H1 (cell line): Measurements from ENCODE around the gene DGCR8. TPM values are rescaled to one million over a fixed set of nuclear protein-coding genes. Genes with fewer than 3 reads are reported as not detected.
A peak's percentile ranks its signal among the peaks of the same experiment; 100 is the strongest.

Experiments
- CTCF ChIA-PET: fragments of 300-600 bp; sonication (Branson Sonifier 250); formaldehyde crosslinking; loops from one replicate; lab custom pipeline; 2021; ENCODE audit not compliant: partially characterized antibody; lab: Charles Lee
- POLR2A ChIA-PET: fragments of 300-600 bp; sonication (Branson Sonifier 250); formaldehyde crosslinking; loops from one replicate; lab custom pipeline; 2021; ENCODE audit warnings: inconsistent platforms; ENCODE audit not compliant: partially characterized antibody; lab: Charles Lee
- DNase-seq, 2 experiments: peaks; one replicate each; pipeline versions ENCODE4 v3.0.0 to v3.0.0-alpha.2; 2010 to 2022; ENCODE audit warnings: low spot score in 2 of 2, low read depth in 1 of 2, mixed read lengths in 1 of 2
- FAIRE-seq: peaks from 2 replicates; lab custom pipeline; 2011; peaks lifted over from hg19 to GRCh38; lab: Jason Lieb, UNC
- H2AFZ ChIP-seq: 2 replicates; pipeline ENCODE4 v1.8.1; 2012; ENCODE audit warnings: low read length, inconsistent platforms
- H2AK5ac ChIP-seq: 2 replicates; pipeline ENCODE4 v1.6.1; 2013; ENCODE audit warnings: low read depth, low read length
- H2BK120ac ChIP-seq: replicated peaks from 2 replicates; pipeline ENCODE3; 2013; ENCODE audit warnings: low read depth, low read length, inconsistent platforms
- H2BK12ac ChIP-seq: 2 replicates; pipeline ENCODE4 v1.6.1; 2013; ENCODE audit warnings: low read depth, low read length
- H2BK15ac ChIP-seq: 2 replicates; pipeline ENCODE4 v1.6.1; 2013; ENCODE audit warnings: low read length
- H2BK20ac ChIP-seq: 2 replicates; pipeline ENCODE4 v1.6.1; 2013; ENCODE audit warnings: low read length
- H2BK5ac ChIP-seq: 2 replicates; pipeline ENCODE4 v1.6.1; 2013; ENCODE audit warnings: low read depth, low read length
- H3K14ac ChIP-seq: 2 replicates; pipeline ENCODE4 v1.6.1; 2013; ENCODE audit warnings: inconsistent platforms; ENCODE audit not compliant: insufficient read length
- H3K18ac ChIP-seq: 2 replicates; pipeline ENCODE4 v1.6.1; 2013; ENCODE audit warnings: low read length; ENCODE audit errors: extremely low read depth
- H3K23ac ChIP-seq: 2 replicates; pipeline ENCODE4 v1.6.1; 2013; ENCODE audit warnings: inconsistent platforms; ENCODE audit not compliant: insufficient read length
- H3K23me2 ChIP-seq: 2 replicates; pipeline ENCODE4 v1.6.1; 2013; ENCODE audit warnings: low read depth, low read length
- H3K27ac ChIP-seq: 2 replicates; pipeline ENCODE4 v1.6.1; 2011; ENCODE audit warnings: low read depth, low read length, inconsistent platforms
- H3K27me3 ChIP-seq, 4 experiments: replicated peaks in 1 of 4; 1 replicate in 1 of 4; 2 replicates in 3 of 4; pipeline versions ENCODE4 v1.6.1 to v1.8.1; 2011 to 2013; ENCODE audit warnings: low read length in 3 of 4, mild to moderate bottlenecking in 3 of 4, inconsistent platforms in 2 of 4, mixed read lengths in 2 of 4, moderate library complexity in 1 of 4; ENCODE audit not compliant: control insufficient read depth in 3 of 4, insufficient read depth in 3 of 4; ENCODE audit errors: extremely low read depth in 1 of 4
- H3K36me3 ChIP-seq, 4 experiments: 2 replicates each; pipeline versions ENCODE4 v1.6.1 to v1.8.1; 2011 to 2013; ENCODE audit warnings: mild to moderate bottlenecking in 4 of 4, low read length in 3 of 4, moderate library complexity in 2 of 4, control low read depth in 1 of 4, inconsistent platforms in 1 of 4; ENCODE audit not compliant: insufficient read depth in 4 of 4, control insufficient read depth in 2 of 4
- H3K4ac ChIP-seq: replicated peaks from 2 replicates; pipeline ENCODE3; 2013; ENCODE audit warnings: low read length, low read depth, mixed read lengths, inconsistent platforms; ENCODE audit not compliant: insufficient read length
- H3K4me1 ChIP-seq, 4 experiments: replicated peaks in 1 of 4; 1 replicate in 1 of 4; 2 replicates in 3 of 4; pipeline versions ENCODE4 v1.6.1 to v1.8.1; 2011 to 2013; ENCODE audit warnings: low read length in 3 of 4, inconsistent platforms in 2 of 4, mixed read lengths in 1 of 4; ENCODE audit not compliant: insufficient read depth in 4 of 4, control insufficient read depth in 3 of 4
- H3K4me2 ChIP-seq, 2 experiments: 2 replicates each; pipeline versions ENCODE4 v1.6.1 to v1.8.1; 2011 to 2013; ENCODE audit warnings: low read depth in 2 of 2, low read length in 2 of 2, control low read depth in 1 of 2, inconsistent platforms in 1 of 2, mild to moderate bottlenecking in 1 of 2; ENCODE audit not compliant: insufficient read depth in 1 of 2
- H3K4me3 ChIP-seq, 4 experiments: fragments of 200-600, 300-600 bp in 1 of 4; sonication (generic), shearing (Covaris generic), sonication (Bioruptor Twin) in 1 of 4; 2 replicates each; pipeline versions ENCODE4 v1.5.1 to v1.8.1; 2011 to 2016; ENCODE audit warnings: low read length in 4 of 4, low read depth in 3 of 4, control low read depth in 2 of 4, inconsistent platforms in 2 of 4, mild to moderate bottlenecking in 2 of 4, mixed read lengths in 1 of 4, moderate library complexity in 1 of 4; ENCODE audit not compliant: insufficient read depth in 2 of 4; ENCODE audit errors: extremely low read depth in 1 of 4
- H3K56ac ChIP-seq: replicated peaks from 2 replicates; pipeline ENCODE3; 2013; ENCODE audit warnings: low read depth, mild to moderate bottlenecking, mixed read lengths, low read length, inconsistent platforms; ENCODE audit not compliant: insufficient read length
- H3K79me1 ChIP-seq: 2 replicates; pipeline ENCODE4 v1.6.1; 2013; ENCODE audit warnings: low read depth, low read length, control low read depth
- H3K79me2 ChIP-seq, 2 experiments: 2 replicates each; pipeline versions ENCODE4 v1.6.1 to v1.8.1; 2012 to 2013; ENCODE audit warnings: low read length in 2 of 2, mild to moderate bottlenecking in 2 of 2, inconsistent platforms in 1 of 2; ENCODE audit not compliant: insufficient read depth in 2 of 2, control insufficient read depth in 1 of 2
- H3K9ac ChIP-seq, 4 experiments: replicated peaks in 1 of 4; 1 replicate in 1 of 4; 2 replicates in 3 of 4; pipeline versions ENCODE4 v1.6.1 to v1.8.1; 2011 to 2013; ENCODE audit warnings: low read depth in 3 of 4, low read length in 3 of 4, control low read depth in 2 of 4, mild to moderate bottlenecking in 2 of 4, moderate library complexity in 2 of 4, inconsistent platforms in 1 of 4; ENCODE audit errors: extremely low read depth in 1 of 4
- H3K9me3 ChIP-seq, 2 experiments: 2 replicates each; pipeline versions ENCODE4 v1.6.1 to v1.8.1; 2012 to 2013; ENCODE audit warnings: mild to moderate bottlenecking in 2 of 2, moderate library complexity in 2 of 2, control low read depth in 1 of 2, inconsistent platforms in 1 of 2, low read depth in 1 of 2, low read length in 1 of 2, mixed read lengths in 1 of 2; ENCODE audit not compliant: insufficient read depth in 2 of 2
- H4K20me1 ChIP-seq, 2 experiments: replicated peaks in 1 of 2; 2 replicates each; pipeline versions ENCODE3 to v1.8.1; 2011 to 2013; ENCODE audit warnings: inconsistent platforms in 2 of 2, low read length in 2 of 2, mild to moderate bottlenecking in 1 of 2; ENCODE audit not compliant: insufficient read depth in 2 of 2, control insufficient read depth in 1 of 2
- H4K5ac ChIP-seq: 2 replicates; pipeline ENCODE4 v1.6.1; 2013; ENCODE audit warnings: low read length, low read depth, mixed read lengths, inconsistent platforms; ENCODE audit not compliant: insufficient read length
- H4K8ac ChIP-seq: 2 replicates; pipeline ENCODE4 v1.8.0; 2013; ENCODE audit warnings: mild to moderate bottlenecking, moderate library complexity, low read length, inconsistent platforms; ENCODE audit not compliant: insufficient read depth; ENCODE audit errors: extremely low read depth
- H4K91ac ChIP-seq: replicated peaks from 2 replicates; pipeline ENCODE3; 2013; ENCODE audit warnings: low read length, mixed read lengths, inconsistent platforms; ENCODE audit not compliant: insufficient read length
- ATF2 ChIP-seq: IDR thresholded peaks from 2 replicates; pipeline ENCODE4 v1.6.1; 2012; ENCODE audit warnings: low read length, inconsistent platforms
- BACH1 ChIP-seq: IDR thresholded peaks from 2 replicates; pipeline ENCODE4 v1.6.1; 2012; ENCODE audit warnings: low read length, improper control_type of control experiment
- CHD1 ChIP-seq: IDR thresholded peaks from 2 replicates; pipeline ENCODE4 v1.6.1; 2012; ENCODE audit warnings: low read depth, low read length, improper control_type of control experiment
- MAFK ChIP-seq: IDR thresholded peaks from 2 replicates; pipeline ENCODE4 v1.6.1; 2012; ENCODE audit warnings: low read depth, mild to moderate bottlenecking, improper control_type of control experiment, low read length
- SIX5 ChIP-seq: IDR thresholded peaks from 2 replicates; pipeline ENCODE4 v1.6.1; 2011; ENCODE audit warnings: mild to moderate bottlenecking, low read depth, low read length
- SUZ12 ChIP-seq: fragments of 200-600 bp; sonication (generic); IDR thresholded peaks from 2 replicates; pipeline ENCODE4 v1.6.1; 2012; ENCODE audit warnings: mild to moderate bottlenecking, inconsistent platforms, low read length, moderate library complexity, mixed read lengths
- WGBS, 2 experiments: shearing (Covaris generic) in 1 of 2; methylation state at CpG; one replicate each; pipeline versions ENCODE4 v1.1.6 to v1.1.7; 2013 to 2015; ENCODE audit warnings: low lambda C conversion rate in 2 of 2, mixed read lengths in 2 of 2, inconsistent platforms in 1 of 2, low coverage in 1 of 2, missing lambda C conversion rate in 1 of 2; ENCODE audit not compliant: insufficient replicate concordance in 2 of 2, insufficient coverage in 1 of 2, insufficient read length in 1 of 2; ENCODE audit errors: extremely low coverage in 1 of 2, missing lambda C conversion rate in 1 of 2; 5-methylcytosine and 5-hydroxymethylcytosine counted together
- polyA plus RNA-seq, 7 experiments: library from polyadenylated mRNA; depleted of rRNA in 3 of 7; stranded (reverse) in 5 of 7; unstranded in 2 of 7; fragments of >200 nt in 5 of 7; fragments of 200-250 nt in 2 of 7; gene quantifications; 1 replicate in 5 of 7; 2 replicates in 1 of 7; 4 replicates in 1 of 7; pipeline versions ENCODE4 v1.2.1 to v1.2.3, GENCODE V29; 2011 to 2013; ENCODE audit warnings: missing spikeins in 2 of 7, mixed read lengths in 2 of 7
- total RNA-seq: library from RNA; stranded (reverse); fragmentation: NEBNext Ultra II Directional; extraction: Animal tissue kit (Norgen Biotek cat#: 25700); gene quantifications from 2 replicates; pipeline ENCODE4 v1.2.1, GENCODE V29; 2021

Gene DGCR8
- total and polyA plus RNA-seq, 2 of the 8 experiments (the other 6 are each of a cell fraction or from before 2014, with no cell fraction given) = 23.7 to 43.7 TPM

GRCh38 chr22:20128619-20128901 is 48.5 kb downstream of the DGCR8 start:
- peaks cover 2 to 15% of the 10 kb centered on the region in 2 experiments; a peak in 3 of 4 replicates for H3K79me2 ChIP-seq
- H3K23ac ChIP-seq = no peak overlapping the region
- DNase-seq (no peak), FAIRE-seq (no peak)
- no peak overlapping the region for H3K18ac ChIP-seq
- POLR2A ChIA-PET = interaction anchor here (0.8 to 8.3 kb wide), 17 partner anchors 9 to 171 kb away, joined by 3 to 223 read pairs (median 5); partner anchors contain the start of genes DGCR8, RANBP1, TANGO2 and TRMT2A
- H3K4me2 ChIP-seq = no peak overlapping the region
- H3K36me3 ChIP-seq = peaks cover 25 to 43% (median 30%) of the 10 kb centered on the region in 4 experiments
- no peaks in the 10 kb centered on the region; a peak in 2 of 7 replicates for H3K27me3 ChIP-seq
- peaks cover 0 to 12% (median 7%) of the 10 kb centered on the region in 4 experiments; a peak in 4 of 7 replicates for H3K4me1 ChIP-seq
- no peak overlapping the region for H3K27ac ChIP-seq
- no peak overlapping the region for H2AK5ac ChIP-seq
- H3K9me3 ChIP-seq = no peaks in the 10 kb centered on the region
- 88% methylated on average over 2 of the region's 2 CpGs; no CpG with 5 or more reads in 1 of the 2 experiments for WGBS, 2 experiments
- H2AFZ ChIP-seq = no peak overlapping the region
- H3K23me2 ChIP-seq = peaks cover 7% of the 10 kb centered on the region; the same call in 1 of the 2 replicates
- no peak overlapping the region for H2BK5ac ChIP-seq
- peaks cover 22 to 39% of the 10 kb centered on the region in 2 experiments for H4K20me1 ChIP-seq
- no peak overlapping the region for H3K9ac ChIP-seq
- H2BK15ac ChIP-seq = no peak overlapping the region
- TF ChIP-seq SUZ12 (no peak), CHD1 (no peak), MAFK (no peak), ATF2 (0 out of 2 replicates have a peak, but pooled peaks have one; percentile 17), SIX5 (no peak), BACH1 (no peak)
- no peak overlapping the region for H2BK12ac ChIP-seq
- no peak overlapping the region for H2BK120ac ChIP-seq
- H4K91ac ChIP-seq = no peak overlapping the region
- H3K14ac ChIP-seq = no peak overlapping the region
- H4K5ac ChIP-seq = no peak overlapping the region
- H3K56ac ChIP-seq = no peak overlapping the region
- no peak overlapping the region for H3K4ac ChIP-seq
- no peak overlapping the region for H3K4me3 ChIP-seq
- CTCF ChIA-PET = interaction anchor here (1.9 to 2.6 kb wide), 3 partner anchors 42 to 167 kb away, joined by 6 to 18 read pairs (median 7); no protein-coding TSS in a partner anchor
- H4K8ac ChIP-seq = no peak overlapping the region
- no peak overlapping the region for H2BK20ac ChIP-seq
- H3K79me1 ChIP-seq = peaks cover 6% of the 10 kb centered on the region
